GM19395 (cell line): ENCODE measurements around the gene UCK2.

Source experiments
- ATAC-seq: cut with Tn5 transposase; IDR thresholded peaks from one replicate; pipeline ENCODE4 v1.9.1; 2021; ENCODE audit warnings: mild to moderate bottlenecking, moderate library complexity; ENCODE audit not compliant: unreplicated experiment

Gene UCK2

DNA sequence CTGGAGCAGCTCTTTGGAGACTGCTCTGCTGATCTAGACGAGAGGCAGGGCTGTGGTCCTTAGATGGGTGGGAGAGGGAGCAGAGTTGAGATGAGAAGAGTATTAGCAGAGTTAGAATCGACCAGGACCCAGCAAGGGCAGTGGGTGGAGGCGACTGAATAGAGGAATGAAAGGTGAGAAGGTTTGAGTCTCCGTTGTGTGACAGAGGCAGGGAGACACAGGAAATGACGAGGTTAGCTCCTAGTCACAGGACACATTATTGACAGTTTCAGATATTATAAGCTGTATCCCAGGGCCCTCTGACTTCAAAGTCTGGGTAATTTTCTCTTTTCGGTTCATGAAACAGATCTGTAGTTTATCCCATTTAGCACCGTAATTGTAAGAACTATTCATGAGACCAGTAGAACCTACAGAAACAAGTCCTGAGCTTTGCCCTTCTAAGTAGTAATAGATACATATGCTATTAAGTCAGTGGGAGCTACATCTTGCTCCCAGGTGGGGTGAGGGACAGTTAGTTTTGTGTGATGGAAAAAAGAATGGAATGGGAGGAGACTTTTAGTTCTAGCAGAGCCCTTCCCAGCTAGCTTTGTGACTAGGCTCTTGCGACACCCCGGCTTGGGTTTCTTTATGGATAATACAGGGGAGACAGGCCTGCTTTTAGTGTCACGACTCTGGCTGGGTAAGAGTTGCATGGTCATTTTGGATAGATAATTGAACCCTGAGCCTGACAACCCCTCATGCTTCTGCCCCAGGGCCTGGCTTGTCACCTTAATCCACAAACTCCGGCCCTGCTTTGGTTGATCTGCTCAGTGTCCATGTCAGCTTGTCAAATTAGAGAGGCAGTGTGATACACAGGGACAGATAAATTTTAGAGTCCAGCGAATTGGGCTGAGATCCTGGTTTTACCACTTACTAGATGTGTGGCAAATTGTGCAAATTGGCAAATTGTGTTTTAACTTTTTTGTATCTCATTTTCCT, 70.2 kb downstream of the UCK2 start:
- no peak for ATAC-seq

DNA sequence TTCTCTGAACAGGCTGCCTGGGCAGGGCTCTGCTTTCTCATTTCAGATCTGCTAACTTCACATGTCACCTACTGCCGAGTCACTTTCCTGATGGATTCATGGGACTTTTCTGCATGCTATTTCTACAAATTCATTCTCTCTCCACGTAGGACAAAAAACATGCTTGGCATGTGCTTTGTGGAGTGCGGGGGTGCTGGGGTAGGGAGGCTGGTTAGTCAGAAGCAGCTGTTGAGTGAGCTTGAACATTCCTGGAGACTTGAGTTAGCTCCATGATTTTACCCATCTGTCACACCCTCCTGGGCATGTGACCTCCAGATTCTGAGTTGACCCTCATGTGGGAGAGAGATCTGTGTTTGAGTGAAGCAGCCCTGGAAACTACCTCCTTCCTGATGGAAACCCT, 71.4 kb downstream of the UCK2 start:
- no peak for ATAC-seq

DNA sequence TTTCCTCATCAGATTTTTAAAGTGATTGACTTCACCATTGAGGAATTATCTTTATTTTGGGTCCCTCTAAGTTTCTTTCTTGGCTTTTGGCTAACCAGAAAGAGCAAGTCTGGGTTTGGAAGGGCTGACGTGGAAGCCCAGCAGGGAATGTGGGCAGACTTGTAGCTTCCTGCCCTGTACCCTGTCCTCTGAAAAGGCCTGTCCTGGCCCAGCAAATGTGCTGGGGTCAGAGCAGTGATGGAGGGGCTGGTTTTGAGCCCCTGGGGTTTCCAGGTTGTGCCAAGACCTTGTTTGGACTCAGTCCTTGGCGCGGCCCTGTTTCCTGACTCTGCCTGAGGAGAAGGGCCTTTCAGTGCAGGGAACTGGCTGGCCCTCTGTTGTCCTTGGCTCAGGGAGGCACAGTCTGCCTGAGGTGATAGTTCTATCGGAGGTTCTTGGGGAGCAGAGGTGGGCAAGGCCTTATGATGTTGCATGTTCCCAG, 72.1 kb downstream of the UCK2 start:
- ATAC-seq: no peak

DNA sequence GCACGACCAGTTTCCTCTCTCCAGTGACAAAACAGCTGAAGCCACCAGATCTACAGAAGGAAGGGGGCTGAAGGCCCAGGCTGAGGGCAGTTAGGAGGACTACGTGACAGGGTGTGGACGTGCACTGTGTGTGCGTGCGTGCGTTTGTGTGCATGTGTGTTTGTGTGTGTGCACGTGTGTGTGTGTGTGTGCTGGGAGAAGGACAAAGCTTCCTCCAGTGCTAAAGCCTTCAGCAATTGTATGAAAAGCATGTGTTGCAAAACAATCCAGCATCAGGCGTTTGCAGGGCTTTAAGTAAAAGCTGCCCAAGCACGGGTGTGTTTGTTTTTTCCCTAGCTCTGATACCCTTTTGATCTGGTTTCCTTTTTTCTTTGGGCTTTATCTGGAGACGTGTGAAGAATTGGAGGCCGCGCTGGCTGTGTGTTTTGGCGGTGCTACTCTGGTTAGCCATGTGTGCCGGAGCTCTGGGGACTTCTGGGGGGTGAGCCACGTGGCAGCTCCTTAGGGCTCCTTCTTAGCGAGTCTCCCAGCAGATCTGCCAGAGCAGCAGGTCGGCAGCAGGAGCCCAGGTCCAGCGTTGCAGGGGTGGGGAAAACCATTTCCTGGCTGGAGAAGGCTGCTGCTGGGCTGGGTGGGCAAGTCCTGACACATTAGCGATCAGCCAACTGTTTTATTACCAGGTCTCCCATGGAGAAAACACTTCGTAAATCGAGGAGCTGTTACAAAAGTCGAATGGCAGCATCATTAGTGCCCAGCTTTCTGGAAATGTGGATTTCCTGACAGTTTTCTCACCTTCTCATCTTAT, 73.4 kb downstream of the UCK2 start:
- ATAC-seq: no peak

DNA sequence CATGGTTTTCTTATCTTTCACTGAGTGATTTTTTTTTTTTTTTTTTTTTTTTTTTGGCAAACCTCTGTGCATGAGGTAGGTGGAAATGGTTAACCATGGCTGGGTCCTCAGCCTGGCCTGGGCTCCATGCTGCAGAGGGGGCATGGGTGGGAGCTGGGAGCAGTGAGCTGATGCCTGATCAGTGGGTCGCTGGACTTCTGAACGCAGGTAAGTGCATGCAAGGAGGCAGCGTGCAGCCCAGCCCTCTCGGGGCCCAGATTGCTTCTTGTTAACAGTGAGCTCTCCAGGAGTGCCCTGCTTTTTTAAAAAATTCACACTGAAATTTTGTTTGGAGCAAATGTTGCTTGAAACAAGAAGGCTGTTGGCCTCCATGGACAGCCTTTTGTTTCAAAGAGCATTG, 75.2 kb downstream of the UCK2 start:
- ATAC-seq: no peak

DNA sequence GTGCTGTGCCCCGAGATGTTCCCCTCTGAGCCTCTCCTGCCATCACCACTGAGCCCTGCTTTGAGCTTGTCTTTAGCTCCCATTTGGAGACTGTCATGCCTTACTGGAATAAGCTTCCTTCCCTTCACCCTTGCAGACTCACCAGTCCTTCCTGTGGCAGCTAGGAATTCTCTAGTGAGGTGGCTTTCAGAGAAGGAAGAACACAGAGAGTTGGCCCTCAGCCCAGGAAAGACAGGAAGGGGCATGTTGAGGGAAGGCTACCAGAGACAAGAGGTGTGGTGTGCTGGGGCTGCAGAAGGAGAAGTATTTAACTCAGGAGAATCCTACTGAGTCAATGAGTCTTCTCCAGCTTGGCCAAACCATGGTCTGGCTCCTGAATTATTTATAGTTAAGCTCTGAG, 76.3 kb downstream of the UCK2 start:
- ATAC-seq: no peak

DNA sequence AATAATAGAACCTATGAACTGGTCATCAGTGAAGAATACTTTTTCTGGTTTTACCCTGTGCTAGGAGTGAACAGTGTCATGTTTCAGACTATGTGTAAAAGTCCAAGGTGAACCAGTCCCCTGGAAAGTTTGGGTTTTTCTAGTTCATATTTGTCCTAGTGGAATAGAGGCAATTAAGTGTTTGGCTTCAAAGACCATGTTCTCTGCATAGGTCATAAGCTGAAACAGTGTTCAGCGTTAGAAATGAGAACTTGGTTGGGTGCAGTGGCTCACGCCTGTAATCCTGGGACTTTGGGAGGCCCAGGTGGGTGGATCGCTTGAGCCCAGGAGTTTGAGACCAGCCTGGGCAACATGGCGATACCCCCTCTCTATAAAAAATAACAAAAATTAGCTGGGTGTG, 77.5 kb downstream of the UCK2 start:
- ATAC-seq: no peak

DNA sequence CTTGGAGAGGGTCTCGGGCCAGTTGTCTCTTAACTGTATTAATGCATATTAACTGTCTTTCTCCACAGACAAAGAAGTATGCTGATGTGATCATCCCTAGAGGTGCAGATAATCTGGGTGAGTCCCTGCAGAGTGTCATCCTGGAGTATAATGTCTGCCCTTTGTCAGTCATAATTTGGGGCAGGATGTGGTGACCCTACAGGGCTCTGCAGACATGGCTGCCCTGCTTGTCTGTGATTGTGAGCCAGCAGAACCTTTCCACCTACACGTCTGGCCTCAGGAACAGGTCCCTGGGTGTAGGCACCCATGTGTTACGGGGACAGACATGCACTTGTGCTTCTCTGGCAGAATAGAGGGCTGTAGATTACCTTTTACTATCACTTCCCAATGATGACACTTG, 78.4 kb downstream of the UCK2 start:
- no peak for ATAC-seq

DNA sequence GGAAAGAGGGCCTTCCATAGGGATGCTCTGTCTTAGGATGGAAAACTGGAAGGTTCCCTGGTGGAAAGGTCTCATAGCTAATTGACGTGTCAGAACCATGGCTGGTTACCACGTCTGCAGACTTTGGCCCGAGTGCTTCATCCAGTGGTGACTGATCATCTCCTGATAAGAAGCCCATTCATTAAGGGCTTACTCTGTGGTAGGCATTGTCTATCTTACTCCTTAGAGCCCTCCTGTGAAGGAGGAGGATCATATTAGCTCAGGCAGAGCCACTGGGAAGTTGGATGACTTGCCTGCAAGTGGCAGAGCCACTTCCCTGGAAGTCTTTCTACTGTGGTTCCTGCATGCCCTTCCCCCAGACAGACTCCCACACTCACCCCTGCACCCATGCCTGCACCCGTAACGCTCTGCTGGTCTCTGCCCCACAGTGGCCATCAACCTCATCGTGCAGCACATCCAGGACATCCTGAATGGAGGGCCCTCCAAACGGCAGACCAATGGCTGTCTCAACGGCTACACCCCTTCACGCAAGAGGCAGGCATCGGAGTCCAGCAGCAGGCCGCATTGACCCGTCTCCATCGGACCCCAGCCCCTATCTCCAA, 79.9 kb downstream of the UCK2 start:
- no peak for ATAC-seq

DNA sequence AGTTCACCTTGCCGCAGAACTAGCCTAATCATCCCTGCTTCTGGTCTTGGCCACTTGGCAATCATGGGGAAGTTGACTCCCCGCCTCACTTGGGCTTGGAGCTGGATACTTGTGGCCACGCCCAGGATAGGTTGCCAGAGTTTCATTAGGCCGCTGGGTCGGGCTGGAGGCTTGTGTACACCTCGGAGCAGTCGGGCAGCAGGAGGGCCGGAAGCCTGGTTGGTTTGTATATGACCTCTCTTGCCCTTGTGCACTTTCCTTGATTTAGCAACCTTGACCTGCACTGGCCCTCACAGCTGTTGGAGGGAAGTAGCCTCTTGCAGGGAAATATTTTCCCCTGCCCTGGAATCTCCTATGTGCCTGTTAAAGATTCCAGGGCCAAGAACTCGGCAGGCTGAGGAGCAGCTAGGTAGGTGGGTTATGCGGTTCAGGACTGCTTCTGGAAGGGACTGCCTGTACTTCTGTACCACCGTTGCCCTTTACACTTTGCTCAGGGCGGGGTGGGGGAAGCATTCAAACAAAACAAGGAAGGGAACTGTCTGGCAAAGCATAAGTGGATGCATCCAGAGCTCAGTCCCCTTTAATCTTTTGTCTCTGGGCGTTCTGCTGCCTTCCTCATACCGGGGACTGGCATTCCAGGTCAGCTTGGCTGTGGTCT, 83.5 kb downstream of the UCK2 start:
- no peak for ATAC-seq

DNA sequence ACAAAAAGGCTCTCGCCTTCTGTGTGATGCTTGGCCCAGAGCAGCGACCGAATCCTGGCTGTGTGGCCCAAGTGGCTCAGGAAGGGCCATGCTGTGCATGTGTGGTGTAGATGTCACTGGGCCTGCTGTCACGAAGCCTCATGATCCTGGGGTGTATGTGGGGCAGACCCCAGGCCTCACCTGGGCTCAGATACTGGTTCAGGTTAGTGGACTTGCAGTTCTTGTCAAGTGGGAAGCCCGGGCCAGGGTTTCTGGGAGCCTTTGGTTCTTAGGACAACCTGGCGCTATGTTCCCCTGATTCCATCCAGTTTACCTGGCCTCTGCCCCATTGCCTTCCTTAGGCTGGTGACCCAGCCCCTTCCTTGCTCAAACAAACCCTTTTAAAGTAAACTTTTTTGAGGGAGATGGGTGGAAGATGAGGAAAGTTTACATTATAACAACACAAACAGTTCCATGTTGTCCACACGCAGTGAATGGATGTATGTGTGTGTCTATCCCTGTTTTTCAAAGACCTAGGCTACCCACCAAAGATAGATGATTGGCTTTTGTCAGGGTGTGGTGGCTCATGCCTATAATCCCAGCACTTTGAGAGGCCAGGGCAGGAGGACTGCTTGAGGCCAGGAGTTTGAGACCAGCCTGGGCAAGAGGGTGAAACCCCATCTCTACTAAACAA, 84.3 kb downstream of the UCK2 start:
- no peak for ATAC-seq

DNA sequence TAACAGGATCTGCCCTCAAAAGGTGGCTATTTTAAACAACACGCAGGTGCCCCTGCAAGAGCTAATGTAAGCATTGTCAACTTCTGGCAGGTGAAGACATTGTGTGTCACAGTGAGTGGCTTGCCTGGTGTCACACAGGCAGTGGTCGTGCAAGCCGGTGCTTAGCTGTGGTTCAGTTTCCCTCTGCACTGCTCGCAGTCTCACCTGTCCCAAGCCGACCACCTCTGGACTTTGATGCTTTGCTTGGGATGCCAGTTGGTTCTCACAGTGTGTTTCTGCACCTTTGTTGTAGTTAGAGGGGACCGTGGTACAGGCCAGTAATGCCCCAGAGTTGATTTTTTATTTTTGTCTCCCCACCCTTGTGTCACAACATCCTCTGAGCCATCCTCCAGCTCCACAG, 85.2 kb downstream of the UCK2 start:
- no peak for ATAC-seq

DNA sequence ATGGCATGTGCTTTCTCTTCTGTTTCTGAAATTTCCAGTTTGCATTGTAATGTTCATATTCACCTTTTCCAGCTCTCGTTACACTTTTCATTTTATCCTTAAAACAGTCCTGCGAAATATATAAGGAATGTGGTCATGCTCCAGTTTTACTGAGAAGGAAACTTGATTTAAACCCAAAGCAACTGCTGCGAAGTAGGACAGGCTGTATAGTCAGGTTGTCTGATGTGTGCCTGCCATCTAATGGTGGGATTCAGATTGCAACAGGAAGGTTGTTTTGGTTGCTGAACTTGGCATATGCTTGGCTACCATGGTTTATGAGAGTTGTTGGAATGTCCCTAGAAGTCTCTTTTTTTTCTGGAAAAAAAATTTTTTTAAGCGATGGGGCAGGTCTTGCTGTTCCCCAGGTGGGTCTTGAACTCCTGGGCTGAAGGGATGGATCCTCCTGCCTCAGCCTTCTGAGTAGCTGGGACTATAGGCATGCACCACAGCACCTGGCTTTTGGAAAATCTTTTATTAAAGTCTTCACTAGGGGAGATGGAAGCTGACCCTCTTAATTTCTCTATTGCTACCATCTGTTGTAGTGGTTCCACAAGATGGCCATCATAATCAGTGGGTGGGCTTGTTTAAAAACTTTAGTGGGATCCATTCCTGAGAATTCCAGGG, 86.9 kb downstream of the UCK2 start:
- peak; percentile 92 for ATAC-seq

DNA sequence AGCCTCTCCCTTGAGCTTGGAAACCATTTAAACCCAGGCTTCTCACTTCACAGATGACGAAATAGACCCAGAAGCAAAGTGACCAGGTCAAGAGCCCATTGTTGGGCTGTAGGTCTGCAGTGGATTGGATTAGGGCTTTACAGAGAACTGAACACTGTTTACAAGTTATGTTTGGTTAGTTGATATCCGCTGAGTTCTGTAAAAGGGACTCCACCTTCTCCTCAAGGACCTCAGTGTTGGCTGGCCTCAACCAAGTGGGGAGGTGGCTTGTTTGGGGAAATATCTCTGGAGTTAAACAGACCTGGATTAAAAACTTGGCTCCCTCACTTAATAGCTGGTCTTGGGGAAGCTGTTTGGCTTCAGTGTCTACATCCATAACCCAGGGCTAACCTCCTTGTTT, 88.1 kb downstream of the UCK2 start:
- no peak for ATAC-seq

DNA sequence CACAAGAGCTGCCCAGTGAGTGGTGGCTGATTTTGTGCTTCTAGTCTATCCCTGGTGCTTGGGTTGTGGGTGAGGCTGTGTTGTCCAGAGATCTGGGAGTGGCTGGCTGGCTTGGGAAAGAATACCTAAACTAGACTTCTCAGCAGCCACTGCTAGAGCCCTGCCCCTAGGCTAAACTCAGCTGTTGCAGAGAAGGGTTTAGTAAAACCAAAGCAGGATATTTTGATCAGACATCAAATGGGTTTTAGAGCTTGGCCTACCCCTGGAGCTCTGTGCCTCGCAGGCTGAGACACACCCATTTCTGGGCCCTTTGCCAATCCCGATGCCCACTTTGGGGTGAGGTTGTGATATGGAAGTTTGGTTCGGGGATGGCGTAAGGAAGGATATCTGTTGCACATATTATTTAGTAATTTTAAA, 88.5 kb downstream of the UCK2 start:
- ATAC-seq: no peak

DNA sequence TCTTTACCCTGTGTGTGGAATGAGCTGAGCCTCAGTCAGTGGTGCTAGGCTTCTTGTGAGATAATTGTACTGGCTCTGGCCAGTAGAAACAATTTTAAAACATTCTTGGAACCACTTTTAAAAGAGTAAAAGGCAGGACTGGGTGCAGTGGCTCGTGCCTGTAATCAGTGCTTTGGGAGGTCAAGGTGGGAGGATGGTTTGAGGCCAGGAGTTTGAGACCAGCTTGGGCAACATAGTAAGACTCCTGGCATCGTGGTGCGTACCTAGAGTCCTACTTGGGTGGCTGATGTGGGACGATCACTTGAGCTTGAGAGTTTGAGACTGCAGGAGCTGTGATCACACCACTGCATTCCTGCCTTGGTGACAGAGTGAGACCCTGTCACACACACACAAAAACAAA, 89.8 kb downstream of the UCK2 start:
- no peak for ATAC-seq

DNA sequence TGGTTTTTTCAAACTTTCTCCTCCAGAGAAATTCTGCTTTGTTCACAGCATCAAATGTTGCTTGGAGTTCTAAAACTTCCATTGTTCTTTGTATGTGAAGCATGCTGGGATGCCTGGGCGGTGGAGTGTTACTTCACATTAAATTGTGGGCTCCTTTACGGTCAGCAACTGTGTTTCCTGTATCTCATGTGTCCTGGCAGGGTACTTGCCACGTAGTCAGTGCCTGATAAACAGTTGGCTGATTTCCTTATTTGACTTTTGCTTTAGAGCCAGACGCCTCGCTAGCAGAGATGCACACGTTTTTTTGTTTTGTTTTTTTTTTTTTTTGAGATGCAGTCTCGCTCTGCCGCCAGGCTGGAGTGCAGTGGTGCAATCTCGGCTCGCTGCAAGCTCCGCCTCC, 96.7 kb downstream of the UCK2 start:
- no peak for ATAC-seq

DNA sequence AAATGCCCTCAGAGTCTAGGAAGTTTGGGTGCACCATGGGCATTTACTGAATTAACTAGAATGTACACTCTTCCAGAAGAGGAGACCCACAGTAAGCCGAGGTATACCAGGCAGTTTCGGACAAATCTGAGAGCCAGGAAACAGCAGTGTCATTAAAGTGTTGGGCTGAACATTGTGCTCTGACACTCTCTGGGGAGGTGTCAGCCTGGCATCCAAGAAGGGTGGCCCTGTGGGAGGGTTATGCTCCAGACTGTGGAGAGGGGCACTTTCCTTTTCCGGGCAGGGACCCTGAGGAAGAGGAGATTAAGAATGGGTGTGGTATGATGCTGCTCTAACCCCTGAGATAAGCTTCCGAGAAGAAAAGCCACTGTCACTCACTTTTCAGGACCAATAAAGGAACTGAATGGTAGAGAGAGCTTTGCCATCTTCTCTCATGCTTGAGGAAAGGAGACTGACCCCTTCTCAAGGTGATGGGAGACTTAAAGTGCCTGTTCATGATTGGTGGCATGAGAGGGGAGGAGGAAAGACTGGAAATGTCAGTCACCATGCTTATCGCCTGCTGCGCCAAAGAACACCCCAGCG, 98.2 kb downstream of the UCK2 start:
- ATAC-seq: no peak

DNA sequence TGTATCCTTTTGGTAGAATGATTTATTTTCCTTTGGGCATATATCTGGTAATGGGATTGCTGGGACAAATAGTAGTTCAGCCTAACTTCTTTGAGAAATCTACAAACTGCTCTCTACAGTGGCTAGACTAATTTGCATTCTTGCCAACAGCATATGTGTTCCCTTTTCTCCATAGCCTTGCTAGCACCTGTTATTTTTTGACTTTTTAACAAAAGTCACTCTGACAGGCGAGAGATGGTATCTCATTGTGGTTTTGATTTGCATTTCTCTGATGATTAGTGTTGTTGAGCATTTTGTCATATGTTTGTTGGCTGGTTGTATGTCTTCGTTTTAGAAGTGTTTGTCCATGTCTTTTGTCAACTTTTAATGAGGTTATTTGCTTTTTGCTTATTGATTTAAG, 99.8 kb downstream of the UCK2 start:
- ATAC-seq: peak; percentile 77
